Gastroesophageal sphincter (tissue), 4 donors: Measurements from ENCODE around the gene TPI1. TPM values are rescaled to one million over a fixed set of nuclear protein-coding genes. Genes with fewer than 3 reads are reported as not detected.

Experiments used
- ATAC-seq: fragments of 150-250 bp; one replicate; pipeline ENCODE4 v1.9.1; 2016; ENCODE audit warnings: mild to moderate bottlenecking, moderate library complexity
- H3K27ac ChIP-seq, 4 donors: fragments of 200-600 bp; sonication (generic) in 3 of 4; 1 replicate in 3 of 4; 2 replicates in 1 of 4; pipeline ENCODE4 v1.5.1; 2016 to 2019
- H3K27me3 ChIP-seq: fragments of 200-600 bp; sonication (generic); one replicate; pipeline ENCODE4 v1.5.1; 2019
- H3K36me3 ChIP-seq, 2 donors: fragments of 200-600 bp; sonication (generic); one replicate each; pipeline ENCODE4 v1.5.1; 2019; ENCODE audit warnings: control low read depth in 1 of 2
- H3K4me1 ChIP-seq, 3 donors: fragments of 200-600 bp; sonication (generic); 1 replicate in 2 of 3; 2 replicates in 1 of 3; pipeline ENCODE4 v1.5.1; 2016 to 2019; ENCODE audit warnings: control low read depth in 2 of 3
- H3K4me3 ChIP-seq, 2 donors: fragments of 200-600 bp; sonication (generic); one replicate each; pipeline ENCODE4 v1.5.1; 2019; ENCODE audit warnings: mild to moderate bottlenecking in 1 of 2, moderate library complexity in 1 of 2
- H3K9me3 ChIP-seq, 3 donors: fragments of 200-600 bp; sonication (generic); one replicate each; pipeline ENCODE4 v1.5.1; 2017 to 2019; ENCODE audit warnings: control low read depth in 2 of 3
- CTCF ChIP-seq, 4 experiments: fragments of 200-600 bp in 2 of 4; fragments of 450-650 bp in 2 of 4; sonication (generic) in 1 of 4; IDR thresholded peaks; one replicate each; pipeline ENCODE4 v1.5.1; 2017 to 2019; ENCODE audit warnings: antibody characterized with exemption in 4 of 4, mild to moderate bottlenecking in 2 of 4, moderate library complexity in 2 of 4
- EP300 ChIP-seq: sonication (generic); formaldehyde crosslinking; IDR thresholded peaks from one replicate; pipeline ENCODE4 v1.6.1; 2017; ENCODE audit warnings: antibody characterized with exemption, mild to moderate bottlenecking
- POLR2A ChIP-seq, 2 donors: fragments of 450-650 bp; IDR thresholded peaks; one replicate each; pipeline ENCODE4 v1.6.1; 2017; ENCODE audit warnings: antibody characterized with exemption in 2 of 2, mild to moderate bottlenecking in 2 of 2, moderate library complexity in 1 of 2
- POLR2AphosphoS5 ChIP-seq: sonication (generic); formaldehyde crosslinking; IDR thresholded peaks from one replicate; pipeline ENCODE4 v1.6.1; 2017; ENCODE audit warnings: antibody characterized with exemption
- WGBS, 2 donors: methylation state at CpG; one replicate each; pipeline ENCODE4 v1.1.5; 2018; ENCODE audit warnings: low coverage in 1 of 2; 5-methylcytosine and 5-hydroxymethylcytosine counted together
- total RNA-seq, 4 donors: library from RNA; depleted of rRNA; stranded (reverse); fragments of >200 nt; gene quantifications; one replicate each; pipeline ENCODE4 v1.1.0, GENCODE V29; 2016

The TPI1 gene
- total RNA-seq, 4 donors from 2014 or later, result 324 to 473 (median 392) TPM

GRCh38 chr12:6917491-6918231 lies 50.3 kb downstream of the TPI1 start:
- peaks cover 0 to 31% (median 15%) of the 10 kb centered on the region in 3 donors for H3K4me1 ChIP-seq
- ATAC-seq, result no peak
- peak overlapping the region in 1 of 4 donors; percentile 91 for H3K27ac ChIP-seq
- peaks cover 0 to 66% of the 10 kb centered on the region in 2 donors for H3K36me3 ChIP-seq
- H3K27me3 ChIP-seq, result no peaks in the 10 kb centered on the region
- WGBS, 2 donors, result 66% methylated on average over 3 of the region's 14 CpGs; no CpG with 5 or more reads in 1 of the 2 donors
- no peak for TF ChIP-seq CTCF (IDR thresholded peaks at IDR 0.05)
- no peak for TF ChIP-seq EP300
- no peaks in the 10 kb centered on the region for H3K9me3 ChIP-seq
- no peak overlapping the region for H3K4me3 ChIP-seq

GRCh38 chr12:6919588-6919987 lies 52.3 kb downstream of the TPI1 start:
- WGBS, 2 donors, result 59% methylated on average over 6 of the region's 7 CpGs; no CpG with 5 or more reads in 1 of the 2 donors
- no peak overlapping the region for H3K27ac ChIP-seq
- H3K9me3 ChIP-seq, result no peaks in the 10 kb centered on the region
- H3K4me1 ChIP-seq, result peaks cover 1 to 33% (median 14%) of the 10 kb centered on the region in 3 donors
- TF ChIP-seq CTCF (IDR thresholded peaks at IDR 0.05) (no peak), POLR2A (IDR thresholded peaks at IDR 0.05) (no peak), EP300 (no peak), POLR2AphosphoS5 (no peak)
- H3K36me3 ChIP-seq, result peaks cover 0 to 79% of the 10 kb centered on the region in 2 donors
- no peaks in the 10 kb centered on the region for H3K27me3 ChIP-seq
- ATAC-seq, result no peak
- H3K4me3 ChIP-seq, result no peak overlapping the region

Other genes starting within 250 kb of the TPI1 start
- 1 to 10 TPM in 2 of 4 donors, under 1 TPM in 2; 0.47 to 2.0 (median 1.2) TPM for gene LPAR5, start 231.6 kb upstream of the TPI1 start, total RNA-seq
- 1 to 10 TPM in 2 of 4 donors, under 1 TPM in 1, not detected in 1; 0.81 to 3.2 (median 2.4) TPM for gene ACRBP, start 220.1 kb upstream of the TPI1 start, total RNA-seq
- 10 to 100 TPM; 43.2 to 63.8 (median 54.3) TPM for gene ING4, start 204.4 kb upstream of the TPI1 start, total RNA-seq
- 10 to 100 TPM; 26.1 to 57.5 (median 43.6) TPM for gene ZNF384, start 178.2 kb upstream of the TPI1 start, total RNA-seq
- 1 to 10 TPM in 1 of 4 donors, under 1 TPM in 3; 0.46 to 1.2 (median 0.73) TPM for gene PIANP, start 166.7 kb upstream of the TPI1 start, total RNA-seq
- gene COPS7A, start 143.5 kb upstream of the TPI1 start, total RNA-seq, result 10 to 100 TPM; 54.4 to 69.5 (median 55.4) TPM
- gene MLF2, start 114.4 kb upstream of the TPI1 start, total RNA-seq, result 100 to 1,000 TPM; 140 to 290 (median 216) TPM
- 100 to 1,000 TPM; 259 to 516 (median 325) TPM for gene PTMS, start 101.2 kb upstream of the TPI1 start, total RNA-seq
- 1 to 10 TPM in 3 of 4 donors, under 1 TPM in 1; 0.30 to 3.0 (median 1.9) TPM for gene LAG3, start 95.0 kb upstream of the TPI1 start, total RNA-seq
- gene CD4, start 78.0 kb upstream of the TPI1 start, total RNA-seq, result 10 to 100 TPM in 2 of 4 donors, 1 to 10 TPM in 2; 2.6 to 15.2 (median 9.1) TPM
- gene GPR162, start 45.7 kb upstream of the TPI1 start, total RNA-seq, result 1 to 10 TPM; 3.7 to 9.7 (median 3.9) TPM
- gene P3H3, start 39.1 kb upstream of the TPI1 start, total RNA-seq, result 10 to 100 TPM; 17.3 to 28.3 (median 23.0) TPM
- 1 to 10 TPM in 3 of 4 donors, under 1 TPM in 1; 0.45 to 1.8 (median 1.3) TPM for gene GNB3, start 26.6 kb upstream of the TPI1 start, total RNA-seq
- 1 to 10 TPM; 1.1 to 5.9 (median 1.4) TPM for gene CDCA3, start 16.2 kb upstream of the TPI1 start, total RNA-seq
- gene USP5, start 15.4 kb upstream of the TPI1 start, total RNA-seq, result 10 to 100 TPM; 43.4 to 70.9 (median 65.0) TPM
- 10 to 100 TPM in 1 of 4 donors, 1 to 10 TPM in 3; 7.4 to 10.7 (median 8.1) TPM for gene SPSB2, start 5.8 kb downstream of the TPI1 start, total RNA-seq
- gene LRRC23, start 37.3 kb downstream of the TPI1 start, total RNA-seq, result 10 to 100 TPM in 3 of 4 donors, 1 to 10 TPM in 1; 8.8 to 16.6 (median 13.6) TPM
- gene ENO2, start 47.0 kb downstream of the TPI1 start, total RNA-seq, result 10 to 100 TPM; 31.2 to 68.2 (median 43.5) TPM
- gene ATN1, start 60.4 kb downstream of the TPI1 start, total RNA-seq, result 100 to 1,000 TPM in 2 of 4 donors, 10 to 100 TPM in 2; 49.0 to 136 (median 95.2) TPM
- gene RNU7-1, start 76.3 kb downstream of the TPI1 start, total RNA-seq, result not detected
- gene C12orf57, start 76.5 kb downstream of the TPI1 start, total RNA-seq, result 100 to 1,000 TPM; 172 to 521 (median 367) TPM
- 10 to 100 TPM in 1 of 4 donors, 1 to 10 TPM in 3; 2.6 to 15.9 (median 7.5) TPM for gene PTPN6, start 83.8 kb downstream of the TPI1 start, total RNA-seq
- 100 to 1,000 TPM; 170 to 215 (median 187) TPM for gene PHB2, start 103.1 kb downstream of the TPI1 start, total RNA-seq
- 10 to 100 TPM; 17.0 to 27.3 (median 20.1) TPM for gene EMG1, start 103.4 kb downstream of the TPI1 start, total RNA-seq
- gene LPCAT3, start 150.9 kb downstream of the TPI1 start, total RNA-seq, result 10 to 100 TPM; 23.7 to 33.7 (median 26.6) TPM
- gene C1S, start 193.2 kb downstream of the TPI1 start, total RNA-seq, result 100 to 1,000 TPM; 391 to 853 (median 638) TPM
- 100 to 1,000 TPM; 330 to 846 (median 620) TPM for gene C1R, start 224.9 kb downstream of the TPI1 start, total RNA-seq
- gene C1RL, start 241.7 kb downstream of the TPI1 start, total RNA-seq, result 100 to 1,000 TPM in 2 of 4 donors, 10 to 100 TPM in 2; 85.9 to 181 (median 103) TPM